Heart right ventricle (tissue), 16 donors: ENCODE data around the gene FOXN3. TPM values are rescaled to one million over a fixed set of nuclear protein-coding genes. Genes with fewer than 3 reads are reported as not detected.

Experiments
- ATAC-seq, 8 donors: fragments of 200-7000 bp; cut with Tn5 transposase; one replicate each; pipeline ENCODE4 v1.9.1; 2020; ENCODE audit warnings: mild to moderate bottlenecking in 8 of 8, moderate library complexity in 8 of 8, moderate number of reproducible peaks in 1 of 8
- DNase-seq, 2 donors: peaks; one replicate each; pipeline ENCODE4 v3.0.0-alpha.2; 2020
- H3K27ac ChIP-seq, 10 donors: fragments of 200-600 bp; sonication (generic) in 2 of 10; one replicate each; pipeline versions ENCODE4 v1.5.0 to v1.8.0; 2020 to 2022; ENCODE audit warnings: mild to moderate bottlenecking in 3 of 10
- H3K27me3 ChIP-seq, 7 donors: fragments of 200-600 bp; one replicate each; pipeline ENCODE4 v1.8.0; 2021 to 2022; ENCODE audit warnings: mild to moderate bottlenecking in 2 of 7
- H3K36me3 ChIP-seq, 9 donors: fragments of 200-600 bp; sonication (generic) in 1 of 9; one replicate each; pipeline versions ENCODE4 v1.5.0 to v1.8.0; 2020 to 2022; ENCODE audit warnings: mild to moderate bottlenecking in 2 of 9
- H3K4me1 ChIP-seq, 9 donors: fragments of 200-600 bp; sonication (generic) in 1 of 9; one replicate each; pipeline versions ENCODE4 v1.5.0 to v1.8.0; 2020 to 2022; ENCODE audit warnings: mild to moderate bottlenecking in 4 of 9
- H3K4me3 ChIP-seq, 10 donors: fragments of 200-600 bp; sonication (generic) in 2 of 10; one replicate each; pipeline versions ENCODE4 v1.5.0 to v1.8.0; 2020 to 2022; ENCODE audit warnings: mild to moderate bottlenecking in 7 of 10, moderate library complexity in 2 of 10
- H3K9me3 ChIP-seq, 11 donors: fragments of 200-600 bp in 10 of 11; sonication (generic) in 2 of 11; one replicate each; pipeline versions ENCODE4 v1.5.0 to v1.8.0; 2013 to 2022; ENCODE audit warnings: mild to moderate bottlenecking in 2 of 11, control low read depth in 1 of 11, moderate library complexity in 1 of 11
- WGBS, 2 donors: extraction: QIAGEN DNeasy Blood & Tissue Kit; methylation state at CpG; one replicate each; pipeline ENCODE4 v1.1.7; 2013; ENCODE audit warnings: inconsistent platforms in 1 of 2; 5-methylcytosine and 5-hydroxymethylcytosine counted together
- intact Hi-C, 10 donors: fragments of 100-400 bp; cut with DNase I; formaldehyde crosslinking; loops; one replicate each; pipeline versions ENCODE4 v1.11.1 to v1.14.2; 2022
- polyA plus RNA-seq, 2 donors: library from polyadenylated mRNA; stranded (reverse); fragments of 200-250 nt; gene quantifications; one replicate each; pipeline ENCODE4 v1.2.3, GENCODE V29; 2013
- total RNA-seq, 10 donors: library from RNA; stranded (reverse); fragmentation: NEBNext Ultra II Directional in 3 of 10; extraction: Animal tissue kit (Norgen Biotek cat#: 25700) in 3 of 10; gene quantifications; one replicate each; pipeline versions ENCODE4 v1.2.1 to v1.2.4, GENCODE V29; 2021 to 2023
- TF ChIP-seq, protein P1 (sequence below), 9 donors: fragments of 200-600 bp; sonication (generic) in 2 of 9; IDR thresholded peaks; one replicate each; pipeline versions ENCODE4 v1.5.0 to v1.8.0; 2021 to 2022; ENCODE audit warnings: antibody characterized with exemption in 9 of 9, mild to moderate bottlenecking in 5 of 9, moderate library complexity in 1 of 9
- donor health status: Arrhythmogenic right ventricular cardiomyopathy.
- donor health status: ischemic (EF 13 %, LVEDD 7.1; RV severe dilation, severe dysfunction).
- donor health status: healthy with polysubstance abuse.
- donor health status: DM: no; HTN: yes; CAD: no.
- donor health status: DM: no; HTN: no; CAD: no.
- donor health status: ischemic (EF 25% LVEDD 6.9; RV normal size, moderate dysfunction).
- donor health status: ischemic (EF 25% LVEDD 5.7; RV mildly dilated, moderate dysfunction).
- donor health status: healthy.
- donor health status: DM: yes; HTN: yes; CAD: no.
- donor health status: Ischemic cardiomyopathy.
- donor health status: ischemic (EF 35%, LVEDD 5.7; RV mildly dilated, moderate dysfunction).
- donor health status: nonischemic (EF 11% LVEDD 7.7; RV severe dilation, severe dysfunction).
- donor health status: DM: yes; HTN: yes; CAD: no.
- donor health status: PGD.
- donor health status: ischemic (EF 29% LVEDD 5.4; RV normal size, mild dysfunction).
- donor health status: nonischemic (EF 23%, LVEDD 6.1; RV moderate dilation, normal function).

FOXN3 gene
- total and polyA plus RNA-seq, 12 donors = 13.0 to 150 (median 107) TPM

DNA sequence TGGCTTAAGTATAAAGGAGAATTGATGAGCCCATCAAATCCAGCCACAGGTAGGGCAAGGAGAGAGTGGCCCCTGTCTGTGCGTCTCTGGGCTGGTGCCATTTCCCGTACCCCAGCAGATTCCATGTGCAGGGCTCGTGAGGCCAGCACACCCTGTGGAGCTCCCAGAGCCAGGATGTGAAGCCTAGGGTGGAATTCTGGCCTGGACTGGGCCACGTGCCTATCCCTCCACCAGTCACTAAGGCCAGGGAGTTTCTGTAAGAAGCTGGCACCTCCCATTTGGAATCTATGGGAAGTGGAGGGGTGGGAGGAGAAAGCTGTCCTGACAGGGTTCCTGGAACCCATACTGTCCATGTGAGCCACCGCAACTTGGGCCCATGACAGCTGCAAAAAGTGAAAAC, 148.5 kb downstream of the FOXN3 start:
- Histone ChIP-seq H3K27me3 (no peaks in the 10 kb centered on the region), H3K36me3 (peaks cover 0 to 4% (median 0%) of the 10 kb centered on the region in 9 donors), H3K27ac (no peak overlapping the region), H3K4me1 (peaks cover 9 to 83% (median 36%) of the 10 kb centered on the region in 9 donors), H3K4me3 (no peak overlapping the region), H3K9me3 (no peaks in the 10 kb centered on the region)
- intact Hi-C loops = no loop called here
- WGBS, 2 donors = 64 to 71% methylated on average over 5 of the region's 5 CpGs
- ATAC-seq = peak in 6 of 8 donors; percentile 11 to 46 (median 33)
- TF ChIP-seq, protein P1, sequence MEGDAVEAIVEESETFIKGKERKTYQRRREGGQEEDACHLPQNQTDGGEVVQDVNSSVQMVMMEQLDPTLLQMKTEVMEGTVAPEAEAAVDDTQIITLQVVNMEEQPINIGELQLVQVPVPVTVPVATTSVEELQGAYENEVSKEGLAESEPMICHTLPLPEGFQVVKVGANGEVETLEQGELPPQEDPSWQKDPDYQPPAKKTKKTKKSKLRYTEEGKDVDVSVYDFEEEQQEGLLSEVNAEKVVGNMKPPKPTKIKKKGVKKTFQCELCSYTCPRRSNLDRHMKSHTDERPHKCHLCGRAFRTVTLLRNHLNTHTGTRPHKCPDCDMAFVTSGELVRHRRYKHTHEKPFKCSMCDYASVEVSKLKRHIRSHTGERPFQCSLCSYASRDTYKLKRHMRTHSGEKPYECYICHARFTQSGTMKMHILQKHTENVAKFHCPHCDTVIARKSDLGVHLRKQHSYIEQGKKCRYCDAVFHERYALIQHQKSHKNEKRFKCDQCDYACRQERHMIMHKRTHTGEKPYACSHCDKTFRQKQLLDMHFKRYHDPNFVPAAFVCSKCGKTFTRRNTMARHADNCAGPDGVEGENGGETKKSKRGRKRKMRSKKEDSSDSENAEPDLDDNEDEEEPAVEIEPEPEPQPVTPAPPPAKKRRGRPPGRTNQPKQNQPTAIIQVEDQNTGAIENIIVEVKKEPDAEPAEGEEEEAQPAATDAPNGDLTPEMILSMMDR (IDR thresholded peaks at IDR 0.05) = no peak
- DNase-seq = no peak

DNA sequence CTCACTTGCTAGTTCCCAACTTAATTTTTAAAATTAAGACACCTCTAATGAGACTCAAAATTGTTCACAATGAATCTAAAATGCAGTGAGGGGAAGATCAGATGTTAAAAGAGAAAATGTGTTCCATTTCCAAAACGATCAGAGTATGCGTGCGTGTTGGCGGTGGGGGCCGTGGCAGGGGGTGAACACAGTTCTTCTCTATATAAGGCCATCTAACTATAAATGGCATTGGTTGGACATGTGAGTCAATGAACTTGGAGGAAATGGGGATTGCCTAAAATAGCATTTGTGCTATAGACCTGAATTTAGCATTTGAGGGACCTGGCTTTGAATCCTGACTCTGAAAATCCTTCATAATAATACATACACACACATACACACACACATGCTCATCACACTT, 149.4 kb downstream of the FOXN3 start:
- peak in 2 of 8 donors; percentile 21 to 26 for ATAC-seq
- no peak overlapping the region for H3K4me3 ChIP-seq
- DNase-seq = no peak
- no peak overlapping the region for H3K27ac ChIP-seq
- H3K4me1 ChIP-seq = peaks cover 7 to 75% (median 36%) of the 10 kb centered on the region in 9 donors
- no peaks in the 10 kb centered on the region for H3K27me3 ChIP-seq
- H3K9me3 ChIP-seq = no peaks in the 10 kb centered on the region
- 85 to 87% methylated on average over 5 of the region's 5 CpGs for WGBS, 2 donors
- peaks cover 0 to 5% (median 0%) of the 10 kb centered on the region in 9 donors for H3K36me3 ChIP-seq
- TF ChIP-seq, protein P1 (IDR thresholded peaks at IDR 0.05) = no peak
- intact Hi-C loops = no loop called here

DNA sequence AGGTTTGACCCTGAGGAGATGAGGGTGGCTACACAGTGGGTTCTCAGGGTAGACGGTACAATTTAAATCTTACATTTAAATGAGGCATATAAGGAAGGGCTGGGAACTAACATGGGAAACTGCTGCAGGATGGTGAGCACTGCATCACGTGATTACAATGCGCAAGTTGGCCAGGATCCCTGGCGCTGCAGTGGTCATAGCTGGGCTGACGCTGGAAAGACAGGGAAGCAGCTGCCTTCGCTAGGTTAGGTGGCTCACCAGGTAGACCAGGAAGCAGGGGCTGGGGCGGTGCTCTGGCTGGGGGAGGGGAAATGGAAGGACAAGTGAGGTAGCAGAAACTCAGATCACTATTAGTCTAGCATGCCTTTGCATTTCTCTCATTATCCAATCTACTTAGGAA, 149.9 kb downstream of the FOXN3 start:
- no peak overlapping the region for H3K4me3 ChIP-seq
- WGBS, 2 donors = 84 to 92% methylated on average over 7 of the region's 7 CpGs
- TF ChIP-seq, protein P1 (IDR thresholded peaks at IDR 0.05) = no peak
- H3K27ac ChIP-seq = no peak overlapping the region
- H3K9me3 ChIP-seq = no peaks in the 10 kb centered on the region
- H3K27me3 ChIP-seq = no peaks in the 10 kb centered on the region
- peaks cover 0 to 5% (median 0%) of the 10 kb centered on the region in 9 donors for H3K36me3 ChIP-seq
- peaks cover 7 to 77% (median 36%) of the 10 kb centered on the region in 9 donors for H3K4me1 ChIP-seq
- intact Hi-C loops = no loop called here
- DNase-seq (no peak), ATAC-seq (peak in 2 of 8 donors; percentile 14 to 21)

DNA sequence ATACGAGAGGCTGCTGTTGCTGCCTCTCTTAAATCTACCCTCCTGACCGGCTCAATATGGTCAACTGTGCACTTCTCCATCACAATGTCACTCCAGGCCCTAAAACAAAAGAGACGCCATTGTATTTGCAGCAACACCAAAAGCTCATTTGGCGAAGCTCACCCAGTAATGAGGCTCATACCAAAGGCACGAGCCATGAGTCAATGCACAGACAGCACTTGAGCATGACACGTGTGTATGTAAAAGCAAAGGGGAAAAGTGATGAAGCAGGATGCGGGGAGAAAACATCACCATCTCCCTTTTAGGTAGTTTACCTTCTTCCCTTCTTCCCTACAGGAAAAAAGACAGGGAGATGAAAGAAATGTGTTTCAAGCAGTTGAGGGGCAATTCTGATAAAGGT, 150.3 kb downstream of the FOXN3 start:
- 95 to 96% methylated on average over 7 of the region's 7 CpGs for WGBS, 2 donors
- H3K27me3 ChIP-seq = no peaks in the 10 kb centered on the region
- no peaks in the 10 kb centered on the region for H3K9me3 ChIP-seq
- intact Hi-C loops = no loop called here
- peaks cover 0 to 5% (median 0%) of the 10 kb centered on the region in 9 donors for H3K36me3 ChIP-seq
- H3K27ac ChIP-seq = no peak overlapping the region
- no peak for DNase-seq
- TF ChIP-seq, protein P1 (IDR thresholded peaks at IDR 0.05) = no peak
- H3K4me1 ChIP-seq = peaks cover 7 to 79% (median 36%) of the 10 kb centered on the region in 9 donors
- H3K4me3 ChIP-seq = no peak overlapping the region
- ATAC-seq = no peak
